NCI-H1694 treated with DMSO at 0.1 percent for 48 hours (cell line): ENCODE measurements around the gene GPC5.

Experiments used
- DNase-seq: peaks from one replicate; lab custom pipeline; 2025; lab: John Stamatoyannopoulos, UW

The GPC5 gene

DNA sequence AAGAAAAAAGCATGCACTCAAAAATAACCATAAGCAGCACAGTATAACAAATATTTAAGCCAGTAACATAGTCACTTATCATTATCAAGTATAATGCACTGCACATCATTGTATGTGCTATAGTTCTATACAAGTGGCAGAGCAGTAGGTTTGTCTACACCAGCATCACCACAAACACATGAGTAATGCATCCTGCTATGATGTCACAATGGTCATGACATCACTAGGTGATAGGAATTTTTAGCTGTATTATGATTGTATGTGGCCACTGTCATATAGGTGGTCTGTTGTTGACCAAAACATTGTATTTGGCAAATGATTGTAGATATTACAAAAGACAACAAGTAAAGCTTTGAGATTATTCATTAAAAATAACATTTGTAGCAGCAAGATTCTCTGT lies 967.5 kb downstream of the GPC5 start:
- DNase-seq: no peak

DNA sequence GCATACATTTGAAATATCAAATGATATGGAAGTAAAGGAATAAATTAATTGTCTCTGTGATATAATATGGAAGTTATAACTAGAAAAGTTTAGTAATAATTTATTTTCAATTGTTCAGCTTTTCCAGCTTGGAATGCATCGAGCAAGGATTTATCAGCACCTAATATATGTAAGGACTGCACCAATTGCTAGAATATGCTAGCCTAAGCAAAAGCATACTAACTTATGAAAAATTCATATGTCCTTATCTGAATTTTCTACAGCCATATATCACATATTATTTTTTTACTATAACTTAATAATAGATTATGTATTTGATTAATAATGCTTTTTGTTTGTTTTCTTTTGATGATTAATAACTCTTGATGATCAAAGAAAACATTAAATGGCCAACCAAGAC lies 979.0 kb downstream of the GPC5 start:
- DNase-seq: no peak

DNA sequence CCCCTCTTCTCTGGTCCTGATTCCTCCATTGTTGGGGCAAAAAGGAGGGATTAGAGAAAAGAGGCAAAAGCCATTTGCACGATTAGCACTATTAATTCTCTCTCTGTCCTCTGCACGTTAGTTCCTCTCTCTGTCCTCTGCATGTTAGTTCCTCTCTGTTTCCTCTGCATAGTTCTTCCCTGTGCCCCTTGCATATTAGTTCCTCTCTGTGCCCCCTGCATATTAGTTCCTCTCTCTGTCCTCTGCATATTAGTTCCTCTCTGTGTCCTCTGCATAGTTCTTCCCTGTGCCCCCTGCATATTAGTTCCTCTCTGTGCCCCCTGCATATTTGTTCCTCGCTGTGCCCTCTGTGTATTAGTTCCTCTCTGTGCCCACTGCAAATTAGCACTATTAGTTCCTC lies 981.0 kb downstream of the GPC5 start:
- DNase-seq: no peak

DNA sequence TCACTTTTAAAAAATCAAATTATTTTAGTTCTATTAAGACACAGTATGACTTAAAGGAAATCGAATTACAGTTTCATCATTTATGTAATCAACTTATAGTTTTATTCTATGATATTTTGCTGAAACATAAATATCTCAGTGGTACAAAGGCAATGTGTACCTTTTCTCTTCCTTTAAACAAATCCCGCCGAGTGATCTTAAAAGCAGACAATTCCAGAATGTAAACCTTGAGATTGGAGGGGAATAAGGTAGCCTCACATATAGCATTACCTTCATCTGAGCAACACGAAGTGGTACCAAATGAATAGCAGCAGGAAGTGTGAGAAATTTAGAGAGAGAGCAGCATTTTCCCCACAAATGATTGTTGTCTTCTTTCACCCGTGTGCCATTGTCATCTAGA lies 986.0 kb downstream of the GPC5 start:
- DNase-seq: no peak

DNA sequence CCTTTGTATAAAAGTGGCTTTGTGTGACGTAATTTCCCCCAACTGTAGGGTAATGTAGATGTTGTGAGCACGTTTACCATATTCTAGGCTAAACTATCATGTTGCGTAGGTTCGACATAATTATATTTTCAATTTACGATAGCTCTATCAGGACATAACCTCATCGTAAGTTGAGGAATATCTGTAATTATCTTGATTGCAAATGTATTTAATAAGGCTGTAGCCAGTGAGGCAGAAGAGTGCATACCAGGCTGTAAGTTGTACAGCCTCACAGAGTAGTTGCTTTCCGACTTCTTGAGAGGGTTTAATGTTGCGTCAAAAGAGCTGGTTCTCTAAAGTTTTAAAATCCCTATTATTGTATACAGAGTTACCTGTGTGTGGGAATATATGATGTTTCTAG lies 988.8 kb downstream of the GPC5 start:
- no peak for DNase-seq

DNA sequence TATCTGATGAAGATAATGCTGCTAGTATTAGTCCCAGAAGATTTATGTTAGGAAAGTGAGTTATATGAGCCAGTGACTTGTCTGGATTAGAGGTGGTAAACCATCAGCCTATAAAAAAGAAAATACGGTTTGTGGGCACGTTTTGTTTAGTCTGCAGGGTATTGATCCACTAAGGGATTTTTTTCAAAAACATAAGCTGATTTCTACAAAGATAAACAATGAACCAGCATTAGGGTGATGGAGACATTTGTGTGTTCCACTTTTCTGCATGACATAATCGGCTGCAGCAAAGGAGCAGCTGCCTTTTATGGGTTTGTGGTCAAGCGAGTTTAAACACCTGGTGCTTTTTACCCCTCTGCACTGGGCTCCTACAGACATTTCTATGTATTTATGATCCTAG lies 991.8 kb downstream of the GPC5 start:
- DNase-seq: no peak

DNA sequence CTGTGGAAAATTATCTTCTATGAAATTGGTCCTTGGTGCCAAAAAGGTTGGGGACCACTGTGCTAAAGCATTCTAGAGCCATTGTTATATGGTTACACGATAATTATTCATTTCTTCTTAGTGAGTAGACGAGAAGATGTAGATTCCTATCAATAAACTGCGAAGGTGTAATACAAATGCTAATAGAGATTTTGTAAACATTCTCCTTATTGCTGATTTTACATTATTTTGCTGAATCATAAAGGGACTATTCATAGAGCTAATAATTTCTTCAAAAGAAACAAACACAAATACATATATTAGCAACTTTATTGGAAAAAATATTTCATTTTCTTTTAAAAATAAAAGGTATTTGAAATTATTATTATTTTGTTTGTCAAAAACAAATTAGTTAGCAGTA lies 1005.2 kb downstream of the GPC5 start:
- DNase-seq: no peak

DNA sequence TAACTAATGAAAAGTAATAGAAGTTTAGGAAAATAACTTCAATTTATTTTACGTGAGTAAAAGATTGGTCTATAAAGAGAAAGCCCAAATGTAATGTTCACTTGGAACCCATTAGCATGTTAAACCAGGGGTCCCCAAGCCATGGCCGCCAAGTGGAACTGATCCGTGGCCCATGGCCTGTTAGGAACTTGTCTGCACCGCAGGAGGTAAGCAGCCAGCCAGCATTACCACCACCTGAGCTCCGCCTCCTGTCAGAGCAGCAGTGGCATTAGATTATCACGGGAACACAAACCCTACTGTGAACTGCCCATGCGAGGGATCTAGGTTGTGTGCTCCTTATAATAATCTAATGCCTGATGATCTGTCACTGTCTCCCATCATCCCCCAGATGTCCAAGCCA lies 1009.4 kb downstream of the GPC5 start:
- no peak for DNase-seq

DNA sequence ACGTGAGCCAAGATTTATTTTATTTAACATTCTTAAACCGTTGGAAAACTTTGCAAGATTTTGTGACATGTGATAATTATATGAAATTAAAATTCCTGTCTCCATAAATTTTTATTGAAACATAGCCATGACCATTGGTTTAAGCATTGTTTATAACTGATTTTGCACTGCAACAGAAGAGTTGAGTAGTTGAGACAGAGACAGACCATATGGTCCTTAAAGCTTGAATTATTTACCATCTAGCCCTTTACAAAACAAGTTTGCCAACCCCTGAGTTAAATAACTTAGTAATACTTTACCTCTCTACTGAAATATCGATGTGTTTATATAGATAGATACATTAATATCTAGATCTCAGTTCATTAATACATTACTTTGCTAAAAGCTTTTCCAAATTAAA lies 1014.1 kb downstream of the GPC5 start:
- DNase-seq: no peak

DNA sequence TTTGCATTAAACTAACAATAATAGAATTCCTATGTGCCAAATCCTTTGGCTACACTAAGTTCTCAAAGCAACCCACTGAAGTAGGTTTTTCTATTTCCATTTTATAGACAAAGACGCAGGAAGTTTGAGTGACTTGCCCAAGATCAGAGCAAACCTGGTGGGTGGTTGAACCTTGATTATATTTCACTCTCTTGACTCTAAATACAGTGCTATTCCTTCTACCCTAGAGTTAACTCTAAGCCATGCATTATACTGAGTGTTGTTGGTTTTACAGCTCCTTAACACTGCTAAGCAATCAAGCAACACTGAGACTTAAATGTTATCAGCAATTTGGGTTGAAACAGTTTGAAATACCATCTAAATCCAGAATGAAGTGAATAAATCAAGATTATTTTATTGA lies 1014.6 kb downstream of the GPC5 start:
- no peak for DNase-seq

GRCh38 chr13:92413452-92413851 lies 1015.0 kb downstream of the GPC5 start:
- no peak for DNase-seq

- DNase-seq: no peak
These were observed 1016.4 kb downstream of the GPC5 start for GRCh38 chr13:92414851-92415250.

- no peak for DNase-seq
These were observed 1017.4 kb downstream of the GPC5 start for GRCh38 chr13:92415781-92416180.

DNA sequence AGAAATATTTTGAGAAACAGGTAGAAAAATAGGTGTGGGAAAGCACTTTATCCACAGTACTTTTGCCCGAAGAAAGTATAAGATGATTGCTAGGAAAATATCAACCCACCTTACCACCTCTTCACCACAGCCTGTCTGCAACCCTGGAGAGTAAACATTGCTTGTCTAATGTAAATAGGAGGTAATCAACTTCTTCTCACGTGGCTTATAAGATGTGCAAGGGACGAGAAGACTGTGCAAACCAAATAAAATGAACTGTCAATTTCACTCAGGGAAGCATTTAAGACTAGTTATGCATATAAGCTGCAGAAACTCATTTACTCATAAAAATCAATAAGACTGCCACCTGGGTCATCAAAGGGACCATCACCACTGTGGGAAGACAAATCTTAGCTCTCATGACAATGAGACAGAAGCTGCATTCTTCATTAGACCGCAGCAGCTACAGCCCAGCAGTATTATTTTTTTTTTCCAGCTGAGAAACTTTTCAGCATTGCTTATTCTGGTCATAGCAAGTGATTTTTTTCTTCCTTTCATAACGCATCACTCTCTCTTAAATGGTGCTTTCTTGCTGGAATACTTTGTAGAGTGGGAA lies 1020.5 kb downstream of the GPC5 start:
- no peak for DNase-seq

DNA sequence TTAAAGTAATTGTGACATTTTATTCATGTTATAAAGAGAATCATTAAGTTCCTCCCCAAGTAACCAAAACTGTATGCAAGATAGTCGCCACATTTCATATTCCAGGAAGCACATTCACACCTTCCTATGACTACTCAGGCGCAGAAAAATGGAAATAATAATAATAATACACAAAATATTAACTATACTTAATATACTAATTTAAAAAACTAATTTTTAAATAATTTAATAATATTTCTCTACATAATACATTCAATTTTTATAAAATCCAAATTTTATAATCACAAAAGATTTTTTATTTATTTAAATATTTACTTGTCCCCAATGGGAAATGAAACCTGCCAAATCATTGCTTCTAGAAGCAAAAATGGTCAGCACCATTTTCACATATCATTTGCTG lies 1030.8 kb downstream of the GPC5 start:
- no peak for DNase-seq

GRCh38 chr13:92433386-92433785 lies 1035.0 kb downstream of the GPC5 start:
- DNase-seq: no peak

DNA sequence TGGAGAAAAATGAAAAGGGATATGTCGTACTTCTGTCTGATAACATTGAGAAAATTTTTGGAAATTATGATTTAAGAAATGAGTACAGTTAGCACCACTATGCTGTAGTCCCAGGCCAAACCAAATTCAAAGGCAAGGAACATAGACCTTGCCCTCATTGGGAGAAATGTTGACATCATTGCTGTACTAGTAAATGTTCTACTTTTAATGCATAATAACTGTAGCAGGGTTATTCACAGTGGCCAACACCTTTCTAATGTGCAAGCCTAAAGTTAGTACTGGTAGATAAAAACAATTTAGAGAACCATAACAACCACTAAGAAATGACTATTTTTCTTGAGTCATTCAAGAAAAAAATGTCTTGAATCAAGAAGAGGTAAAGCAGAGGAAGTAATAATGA lies 1035.5 kb downstream of the GPC5 start:
- no peak for DNase-seq

- DNase-seq: no peak
These were observed 1038.5 kb downstream of the GPC5 start for GRCh38 chr13:92436924-92437323.

GRCh38 chr13:92444244-92444643 lies 1045.8 kb downstream of the GPC5 start:
- no peak for DNase-seq

- DNase-seq: peak; percentile 77
These were observed 1052.6 kb downstream of the GPC5 start for GRCh38 chr13:92451060-92451459.

DNA sequence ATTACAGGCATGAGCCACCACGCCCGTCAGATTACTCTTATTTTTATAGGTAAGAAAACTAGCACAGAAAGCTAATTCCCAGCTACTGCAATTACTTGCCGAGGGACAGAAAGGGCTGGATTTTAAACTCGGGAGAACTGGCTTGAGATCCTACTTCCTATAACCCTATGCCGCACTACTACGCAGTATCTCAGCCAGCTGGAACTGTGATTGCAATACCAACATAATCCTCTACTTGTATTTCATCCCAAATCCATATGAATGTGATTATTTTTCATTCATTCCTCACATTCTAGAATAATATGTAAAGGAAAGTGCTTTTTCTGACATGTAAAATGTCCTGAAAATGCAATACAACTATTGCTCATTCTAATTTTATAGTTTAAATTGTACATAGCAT lies 1054.4 kb downstream of the GPC5 start:
- no peak for DNase-seq

DNA sequence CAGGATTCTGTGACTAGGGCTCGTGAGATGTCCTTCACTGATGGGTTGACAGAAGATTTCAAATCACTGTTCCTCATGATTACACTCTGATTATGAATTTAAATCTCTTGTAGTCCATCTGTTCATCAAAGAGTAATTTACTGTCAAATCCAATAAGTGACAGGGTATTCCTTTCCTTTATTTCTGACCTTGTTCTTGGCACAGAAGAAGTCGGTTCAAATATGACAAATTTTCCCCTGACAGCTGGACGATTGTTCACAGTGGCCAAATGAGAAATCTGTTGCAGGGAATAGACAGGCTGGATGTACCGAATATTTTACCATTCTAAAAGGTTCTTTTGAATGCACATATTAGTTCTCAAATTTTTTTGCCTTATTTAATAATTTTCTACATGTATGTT lies 1060.9 kb downstream of the GPC5 start:
- DNase-seq: peak; percentile 96

DNA sequence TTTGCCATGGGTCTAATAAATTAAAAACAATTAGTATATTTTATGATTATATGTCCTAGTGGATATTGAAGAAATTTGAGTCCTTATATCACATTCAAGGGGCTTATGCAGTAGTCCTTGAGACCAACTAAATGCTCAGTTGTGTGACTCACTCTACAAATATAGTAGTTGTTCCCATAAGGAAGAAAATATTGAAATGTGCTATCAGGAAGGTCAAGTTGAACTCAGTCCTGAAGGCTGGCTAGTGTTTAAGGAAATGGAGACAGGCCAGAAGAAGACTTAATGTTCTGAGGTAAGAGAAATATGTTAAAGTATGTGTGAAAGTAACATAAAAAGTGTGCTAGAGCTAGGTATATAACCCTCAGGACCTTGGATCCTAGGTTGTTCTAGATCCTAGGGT lies 1062.1 kb downstream of the GPC5 start:
- DNase-seq: no peak

- DNase-seq: no peak
These were observed 1063.0 kb downstream of the GPC5 start for GRCh38 chr13:92461402-92461801.

DNA sequence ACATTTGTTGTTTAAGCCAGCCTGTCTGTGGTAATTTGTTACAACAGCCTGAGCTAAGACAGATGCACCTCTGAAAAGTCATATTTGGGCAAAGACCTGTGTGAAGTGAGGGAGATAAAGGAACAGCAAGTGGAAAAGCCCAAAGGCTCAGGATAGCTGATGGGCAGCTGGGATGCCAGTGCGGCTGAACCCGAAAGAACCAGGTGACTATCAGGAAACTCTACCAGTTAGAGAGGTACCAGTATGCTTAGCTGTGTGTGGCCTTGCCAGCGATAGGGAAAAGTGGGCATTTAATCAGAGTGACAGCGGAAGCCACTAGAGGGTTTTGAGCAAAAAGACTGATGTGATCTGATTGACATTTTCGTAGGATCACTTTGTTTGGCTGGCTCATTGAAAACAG lies 1063.4 kb downstream of the GPC5 start:
- DNase-seq: no peak
